Body of pancreas (tissue), 4 donors: ENCODE measurements around the gene RASL10A. TPM values are rescaled to one million over a fixed set of nuclear protein-coding genes. Genes with fewer than 3 reads are reported as not detected.

Source experiments
- ATAC-seq: fragments of 150-250 bp; one replicate; pipeline ENCODE4 v1.9.1; 2016
- DNase-seq, 4 donors: peaks; one replicate each; pipeline ENCODE4 v3.0.0-alpha.2; 2019
- H3K27ac ChIP-seq, 4 donors: fragments of 200-600 bp; sonication (generic); 1 replicate in 3 of 4; 2 replicates in 1 of 4; pipeline versions ENCODE4 v1.5.1 to v1.6.1; 2016 to 2019; ENCODE audit warnings: mild to moderate bottlenecking in 1 of 4, mixed read lengths in 1 of 4, moderate library complexity in 1 of 4
- H3K27me3 ChIP-seq, 2 donors: fragments of 200-600 bp; sonication (generic); one replicate each; pipeline ENCODE4 v1.6.0; 2016; ENCODE audit warnings: mild to moderate bottlenecking in 1 of 2
- H3K36me3 ChIP-seq, 2 donors: fragments of 200-600 bp; sonication (generic); replicated peaks in 1 of 2; 2 replicates each; pipeline ENCODE4 v1.5.1; 2016; ENCODE audit warnings: low read depth in 2 of 2; ENCODE audit not compliant: insufficient read depth in 1 of 2
- H3K4me1 ChIP-seq: fragments of 200-600 bp; sonication (generic); one replicate; pipeline ENCODE4 v1.6.0; 2016
- H3K4me3 ChIP-seq, 2 donors: fragments of 200-600 bp; sonication (generic); 1 replicate in 1 of 2; 2 replicates in 1 of 2; pipeline ENCODE4 v1.5.1; 2016 to 2019
- H3K9me3 ChIP-seq, 3 donors: fragments of 200-600 bp; sonication (generic); 1 replicate in 2 of 3; 2 replicates in 1 of 3; pipeline ENCODE4 v1.5.1; 2016
- POLR2A ChIP-seq, 3 donors: fragments of 450-650 bp; IDR thresholded peaks; one replicate each; pipeline ENCODE4 v1.6.1; 2016; ENCODE audit warnings: antibody characterized with exemption in 3 of 3, mild to moderate bottlenecking in 2 of 3
- WGBS, 2 donors: methylation state at CpG; one replicate each; pipeline ENCODE4 v1.1.5; 2017; 5-methylcytosine and 5-hydroxymethylcytosine counted together
- intact Hi-C: fragments of 100-400 bp; cut with DNase I; formaldehyde crosslinking; loops from one replicate; pipeline ENCODE4 v1.15.1; 2023
- total RNA-seq, 2 donors: library from RNA; depleted of rRNA; stranded (reverse); fragments of >200 nt; gene quantifications; one replicate each; pipeline ENCODE4 v1.1.0, GENCODE V29; 2016
- TF ChIP-seq, protein P1 (sequence below), 7 experiments: fragments of 450-650 bp in 4 of 7; fragments of 200-600 bp in 3 of 7; sonication (generic) in 3 of 7; IDR thresholded peaks; one replicate each; pipeline ENCODE4 v1.5.1; 2016 to 2019; ENCODE audit warnings: antibody characterized with exemption in 7 of 7

The RASL10A gene
- total RNA-seq, 2 donors from 2014 or later: 0.78 TPM; not detected in 1

DNA sequence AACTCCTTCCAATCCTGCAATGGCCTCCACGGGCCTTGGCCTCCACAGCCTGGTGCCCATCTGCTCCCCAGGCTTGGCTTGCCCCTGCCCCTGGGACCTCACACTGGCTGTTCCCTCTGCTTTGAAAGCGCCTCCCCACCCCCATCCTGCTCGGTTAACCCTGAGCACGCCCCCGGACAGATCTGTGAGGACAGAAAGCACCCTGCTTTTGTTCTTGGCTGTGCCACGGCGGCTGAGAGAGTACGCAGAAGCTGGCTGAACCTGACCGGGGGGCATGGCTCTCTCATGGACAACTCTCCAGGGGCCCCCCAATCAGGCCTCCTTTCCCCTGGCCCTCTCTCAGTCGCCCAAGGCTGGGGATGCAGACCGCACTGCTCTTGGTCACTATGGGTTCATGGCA lies 20.2 kb upstream of the RASL10A start:
- Histone ChIP-seq H3K27me3 (no peaks in the 10 kb centered on the region), H3K9me3 (no peaks in the 10 kb centered on the region), H3K36me3 (peaks cover 8 to 33% of the 10 kb centered on the region in 2 donors), H3K4me1 (no peaks in the 10 kb centered on the region), H3K27ac (no peak overlapping the region), H3K4me3 (no peak overlapping the region)
- intact Hi-C loops: no loop called here
- 91 to 93% methylated on average over 11 of the region's 11 CpGs for WGBS, 2 donors
- ATAC-seq (no peak), DNase-seq (no peak)
- TF ChIP-seq POLR2A (IDR thresholded peaks at IDR 0.05): no peak
- TF ChIP-seq, protein P1, sequence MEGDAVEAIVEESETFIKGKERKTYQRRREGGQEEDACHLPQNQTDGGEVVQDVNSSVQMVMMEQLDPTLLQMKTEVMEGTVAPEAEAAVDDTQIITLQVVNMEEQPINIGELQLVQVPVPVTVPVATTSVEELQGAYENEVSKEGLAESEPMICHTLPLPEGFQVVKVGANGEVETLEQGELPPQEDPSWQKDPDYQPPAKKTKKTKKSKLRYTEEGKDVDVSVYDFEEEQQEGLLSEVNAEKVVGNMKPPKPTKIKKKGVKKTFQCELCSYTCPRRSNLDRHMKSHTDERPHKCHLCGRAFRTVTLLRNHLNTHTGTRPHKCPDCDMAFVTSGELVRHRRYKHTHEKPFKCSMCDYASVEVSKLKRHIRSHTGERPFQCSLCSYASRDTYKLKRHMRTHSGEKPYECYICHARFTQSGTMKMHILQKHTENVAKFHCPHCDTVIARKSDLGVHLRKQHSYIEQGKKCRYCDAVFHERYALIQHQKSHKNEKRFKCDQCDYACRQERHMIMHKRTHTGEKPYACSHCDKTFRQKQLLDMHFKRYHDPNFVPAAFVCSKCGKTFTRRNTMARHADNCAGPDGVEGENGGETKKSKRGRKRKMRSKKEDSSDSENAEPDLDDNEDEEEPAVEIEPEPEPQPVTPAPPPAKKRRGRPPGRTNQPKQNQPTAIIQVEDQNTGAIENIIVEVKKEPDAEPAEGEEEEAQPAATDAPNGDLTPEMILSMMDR (IDR thresholded peaks at IDR 0.05): no peak

DNA sequence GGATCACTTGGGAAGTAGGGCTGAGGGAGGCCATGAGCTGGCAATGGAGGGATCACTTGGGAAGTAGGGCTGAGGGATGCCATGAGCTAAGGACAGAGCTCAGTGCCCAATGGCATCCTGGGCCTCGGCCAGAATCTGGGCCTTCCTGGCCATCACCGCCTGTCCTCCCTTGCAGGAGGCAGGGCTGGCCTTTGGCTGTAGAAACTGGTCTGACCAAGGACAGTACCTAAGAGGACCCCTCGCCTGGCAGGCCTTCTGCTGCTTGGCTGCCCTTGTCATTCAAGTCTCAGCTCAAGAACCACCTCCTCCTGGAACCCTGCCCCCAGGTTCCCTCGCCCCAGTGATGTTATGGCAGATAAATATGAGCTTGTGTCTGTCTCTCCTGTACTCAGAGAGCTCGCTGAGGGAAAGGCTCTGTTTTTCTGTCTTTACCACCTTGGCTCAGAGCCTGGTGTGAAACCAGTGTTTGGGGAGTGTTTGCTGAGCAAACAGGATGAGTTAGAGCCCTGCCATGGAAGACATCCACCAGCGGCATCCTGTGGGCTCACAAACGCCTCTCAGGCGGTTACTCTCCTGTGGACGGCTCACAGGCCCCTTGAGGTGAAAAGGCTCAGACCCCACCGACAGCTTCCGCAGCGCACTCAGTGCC lies 19.3 kb upstream of the RASL10A start:
- Histone ChIP-seq H3K4me3 (no peak overlapping the region), H3K4me1 (no peaks in the 10 kb centered on the region), H3K9me3 (no peaks in the 10 kb centered on the region), H3K27ac (no peak overlapping the region), H3K27me3 (no peaks in the 10 kb centered on the region), H3K36me3 (peaks cover 8 to 37% of the 10 kb centered on the region in 2 donors)
- intact Hi-C loops: no loop called here
- WGBS, 2 donors: 83 to 84% methylated on average over 7 to 12 of the region's 12 CpGs
- ATAC-seq (no peak), DNase-seq (no peak)
- TF ChIP-seq POLR2A (IDR thresholded peaks at IDR 0.05): no peak
- TF ChIP-seq, protein P1 (IDR thresholded peaks at IDR 0.05): no peak

DNA sequence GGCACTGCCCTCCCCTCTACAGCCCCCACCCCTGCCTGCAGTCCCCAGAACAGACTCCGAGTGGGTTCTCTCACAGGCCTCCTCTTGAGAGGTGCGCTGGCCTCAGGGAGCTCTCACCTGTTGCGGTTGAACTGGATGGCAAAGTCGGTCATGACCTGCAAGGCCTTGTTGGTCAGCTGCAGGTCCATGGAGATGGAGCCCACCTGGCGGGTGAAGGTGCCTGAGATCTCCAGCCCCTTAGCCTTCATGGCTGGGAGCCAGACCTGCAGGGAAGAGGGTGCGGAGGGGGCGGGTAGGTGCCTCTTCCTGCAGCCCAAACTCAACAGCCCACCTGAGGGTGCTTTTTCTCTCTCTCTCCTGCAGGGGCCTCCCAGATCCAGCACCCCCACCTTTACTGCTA lies 18.7 kb upstream of the RASL10A start:
- intact Hi-C loops: no loop called here
- Histone ChIP-seq H3K36me3 (peaks cover 8 to 43% of the 10 kb centered on the region in 2 donors), H3K4me1 (no peaks in the 10 kb centered on the region), H3K4me3 (no peak overlapping the region), H3K27me3 (no peaks in the 10 kb centered on the region), H3K27ac (no peak overlapping the region), H3K9me3 (no peaks in the 10 kb centered on the region)
- WGBS, 2 donors: 93 to 100% methylated on average over 1 to 7 of the region's 7 CpGs
- ATAC-seq (no peak), DNase-seq (no peak)
- TF ChIP-seq, protein P1 (IDR thresholded peaks at IDR 0.05): no peak
- no peak for TF ChIP-seq POLR2A (IDR thresholded peaks at IDR 0.05)

DNA sequence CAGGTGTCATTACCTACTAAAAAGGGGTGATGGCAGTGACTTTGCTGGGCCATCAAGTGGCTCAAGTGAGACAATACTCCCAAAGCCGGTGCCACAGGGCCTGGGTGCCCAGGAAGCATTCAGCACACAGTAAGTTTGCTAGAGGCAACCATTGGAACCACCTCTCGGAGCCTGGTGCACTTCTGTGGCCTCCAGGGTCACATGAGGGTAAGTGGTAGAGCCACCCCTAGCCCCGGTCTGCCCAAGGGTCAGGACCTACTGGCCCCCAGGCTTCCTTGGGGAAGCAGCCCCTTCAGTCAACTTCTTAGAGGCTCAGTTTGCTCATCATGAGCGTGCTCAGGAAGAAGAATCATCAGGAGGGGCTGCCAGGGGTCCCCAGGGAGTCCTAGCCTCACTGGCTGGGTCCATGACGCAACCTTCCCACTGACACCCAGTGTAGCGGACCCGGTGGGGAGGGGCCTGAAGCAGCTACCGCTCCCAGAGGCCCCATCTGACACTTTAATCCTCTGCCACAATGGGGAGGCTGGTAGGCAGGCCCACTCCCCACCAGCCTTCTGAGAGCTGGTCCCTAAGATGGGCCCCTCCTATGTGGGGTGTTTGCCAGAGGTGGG lies 17.5 kb upstream of the RASL10A start:
- DNase-seq: no peak
- TF ChIP-seq, protein P1 (IDR thresholded peaks at IDR 0.05): no peak
- TF ChIP-seq POLR2A (IDR thresholded peaks at IDR 0.05): no peak
- H3K36me3 ChIP-seq: peaks cover 12 to 42% of the 10 kb centered on the region in 2 donors

More for the DNA sequence above, 17.5 kb upstream of the RASL10A start:
- Histone ChIP-seq H3K9me3 (no peaks in the 10 kb centered on the region), H3K4me1 (no peaks in the 10 kb centered on the region), H3K27ac (no peak overlapping the region), H3K27me3 (no peaks in the 10 kb centered on the region), H3K4me3 (no peak overlapping the region)
- ATAC-seq: no peak
- intact Hi-C loops: no loop called here
- WGBS, 2 donors: 90% methylated on average over 8 of the region's 8 CpGs; no CpG with 5 or more reads in 1 of the 2 donors
